Measurements from ENCODE around the gene TBL1X. TPM values are rescaled to one million over a fixed set of nuclear protein-coding genes. Genes with fewer than 3 reads are reported as not detected.
A peak's percentile ranks its signal among the peaks of the same experiment; 100 is the strongest.
"Not testable (repeated sequence)": the region's sequence is repeated elsewhere in the genome, so short reads cannot be mapped to it uniquely, and the experiment has no call there.

Gene TBL1X
- total RNA-seq, 1 donor from 2014 or later: 34.5 TPM

DNA sequence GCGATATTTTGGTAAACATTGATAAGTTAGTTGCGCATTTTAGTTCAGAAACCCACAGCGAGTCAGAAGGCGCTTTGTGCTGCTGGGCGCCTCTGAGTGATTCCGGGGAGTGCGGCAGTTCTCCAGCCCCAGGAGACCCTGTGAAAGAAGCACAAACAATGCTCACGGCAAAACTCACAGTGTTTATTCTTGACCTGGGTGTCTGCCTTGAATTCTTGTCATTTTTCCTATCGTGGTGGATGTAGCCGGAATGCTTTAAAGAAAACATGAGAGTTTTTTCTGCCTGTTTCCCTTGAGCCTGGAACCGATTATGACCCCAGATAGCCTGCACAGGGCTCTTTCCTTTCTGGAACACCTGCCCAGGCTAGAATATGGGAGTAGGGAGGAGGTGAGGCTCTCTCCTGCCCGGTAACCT lies 6.7 kb downstream of the TBL1X start:
- Mint-ChIP-seq H3K27me3 (ENCODE audit: low read depth) (no peaks in the 10 kb centered on the region), H3K9me3 (peaks cover 8% of the 10 kb centered on the region), H3K4me1 (peaks cover 34% of the 10 kb centered on the region), H3K27ac (peak overlapping the region; percentile 92), H3K36me3 (peaks cover 2% of the 10 kb centered on the region), H3K4me3 (peak overlapping the region; percentile 46)
- no peak for DNase-seq (ENCODE audit: low spot score in 2 of 2, unreplicated experiment in 2 of 2)
- TF ChIP-seq, protein P1, sequence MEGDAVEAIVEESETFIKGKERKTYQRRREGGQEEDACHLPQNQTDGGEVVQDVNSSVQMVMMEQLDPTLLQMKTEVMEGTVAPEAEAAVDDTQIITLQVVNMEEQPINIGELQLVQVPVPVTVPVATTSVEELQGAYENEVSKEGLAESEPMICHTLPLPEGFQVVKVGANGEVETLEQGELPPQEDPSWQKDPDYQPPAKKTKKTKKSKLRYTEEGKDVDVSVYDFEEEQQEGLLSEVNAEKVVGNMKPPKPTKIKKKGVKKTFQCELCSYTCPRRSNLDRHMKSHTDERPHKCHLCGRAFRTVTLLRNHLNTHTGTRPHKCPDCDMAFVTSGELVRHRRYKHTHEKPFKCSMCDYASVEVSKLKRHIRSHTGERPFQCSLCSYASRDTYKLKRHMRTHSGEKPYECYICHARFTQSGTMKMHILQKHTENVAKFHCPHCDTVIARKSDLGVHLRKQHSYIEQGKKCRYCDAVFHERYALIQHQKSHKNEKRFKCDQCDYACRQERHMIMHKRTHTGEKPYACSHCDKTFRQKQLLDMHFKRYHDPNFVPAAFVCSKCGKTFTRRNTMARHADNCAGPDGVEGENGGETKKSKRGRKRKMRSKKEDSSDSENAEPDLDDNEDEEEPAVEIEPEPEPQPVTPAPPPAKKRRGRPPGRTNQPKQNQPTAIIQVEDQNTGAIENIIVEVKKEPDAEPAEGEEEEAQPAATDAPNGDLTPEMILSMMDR (IDR thresholded peaks at IDR 0.05; ENCODE audit: unreplicated experiment): no peak

DNA sequence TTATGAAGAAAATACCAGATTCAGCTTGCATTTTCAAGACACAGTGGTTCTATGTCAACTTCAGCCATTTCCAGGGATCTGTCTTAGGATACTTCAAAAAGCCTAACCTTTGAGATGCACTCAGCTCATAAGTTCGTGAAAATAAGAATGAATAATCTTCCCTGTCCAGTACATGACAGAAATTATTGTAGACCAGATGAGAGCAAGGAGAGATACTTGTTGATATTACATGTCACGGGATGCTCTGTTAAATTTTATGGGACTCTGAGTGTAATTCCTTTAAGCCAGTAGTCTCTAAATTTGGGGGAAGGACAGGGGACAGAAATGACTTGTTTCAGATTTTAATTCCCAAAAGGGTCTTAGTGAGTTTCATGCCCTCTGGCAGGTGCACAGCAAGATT lies 8.8 kb downstream of the TBL1X start:
- H3K27me3 Mint-ChIP-seq (ENCODE audit: low read depth): no peaks in the 10 kb centered on the region
- H3K36me3 Mint-ChIP-seq: peaks cover 2% of the 10 kb centered on the region
- peaks cover 23% of the 10 kb centered on the region for H3K9me3 Mint-ChIP-seq

DNA sequence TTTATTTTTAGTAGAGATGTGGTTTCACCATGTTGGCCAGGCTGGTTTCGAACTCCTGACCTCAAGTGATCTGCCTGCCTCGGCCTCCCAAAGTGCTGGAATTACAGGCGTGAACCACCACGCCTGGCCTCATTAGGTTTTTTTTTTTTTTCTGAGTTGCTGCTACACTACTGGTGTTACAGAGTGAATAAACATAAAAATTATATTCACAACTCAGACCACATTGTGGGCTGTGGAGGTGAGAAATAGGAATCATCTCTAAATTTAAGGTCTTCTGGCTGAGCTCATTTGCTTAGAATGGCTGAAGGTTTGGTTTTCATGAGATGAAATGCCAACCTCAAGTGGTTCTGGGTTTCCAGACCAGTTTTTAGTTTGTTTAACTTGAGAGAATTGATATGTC lies 10.6 kb downstream of the TBL1X start:
- not testable (repeated sequence) for H3K27me3 Mint-ChIP-seq (ENCODE audit: low read depth); H3K27ac Mint-ChIP-seq

More for the DNA sequence above, 8.8 kb downstream of the TBL1X start:
- DNase-seq (ENCODE audit: low spot score in 2 of 2, unreplicated experiment in 2 of 2): no peak
- TF ChIP-seq, protein P1 (IDR thresholded peaks at IDR 0.05; ENCODE audit: unreplicated experiment): no peak
- Mint-ChIP-seq H3K4me1 (peaks cover 22% of the 10 kb centered on the region), H3K27ac (no peak overlapping the region), H3K4me3 (no peak overlapping the region)

DNA sequence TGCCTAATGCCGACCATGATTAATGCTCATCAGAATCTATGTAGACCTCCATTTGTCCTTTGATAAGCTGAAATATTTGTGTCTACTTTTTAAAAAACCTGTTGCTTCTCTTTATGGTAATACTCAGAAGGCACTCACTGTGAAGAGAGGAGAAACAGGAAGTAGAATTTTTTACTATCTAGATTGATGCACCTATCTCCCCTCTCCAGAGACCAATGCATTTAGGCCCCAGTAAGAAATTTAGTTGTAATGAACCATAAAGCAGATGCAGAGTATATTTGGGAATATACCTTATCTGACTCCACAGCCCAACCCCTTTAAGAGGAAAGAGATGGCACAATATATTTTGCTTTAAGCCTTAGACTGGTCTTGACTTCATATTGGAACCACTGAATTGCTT lies 11.1 kb downstream of the TBL1X start:
- peaks cover 13% of the 10 kb centered on the region for H3K36me3 Mint-ChIP-seq
- H3K4me3 Mint-ChIP-seq: no peak overlapping the region
- DNase-seq (ENCODE audit: low spot score in 2 of 2, unreplicated experiment in 2 of 2): no peak
- TF ChIP-seq, protein P1 (IDR thresholded peaks at IDR 0.05; ENCODE audit: unreplicated experiment): no peak
- H3K27me3 Mint-ChIP-seq (ENCODE audit: low read depth): no peaks in the 10 kb centered on the region
- peaks cover 16% of the 10 kb centered on the region for H3K4me1 Mint-ChIP-seq
- H3K27ac Mint-ChIP-seq: no peak overlapping the region
- H3K9me3 Mint-ChIP-seq: peaks cover 39% of the 10 kb centered on the region

More for the DNA sequence above, 10.6 kb downstream of the TBL1X start:
- not testable (repeated sequence) for H3K36me3 Mint-ChIP-seq; H3K4me3 Mint-ChIP-seq; DNase-seq (ENCODE audit: low spot score in 2 of 2, unreplicated experiment in 2 of 2)
- Mint-ChIP-seq H3K9me3 (peaks cover 37% of the 10 kb centered on the region), H3K4me1 (peaks cover 17% of the 10 kb centered on the region)

DNA sequence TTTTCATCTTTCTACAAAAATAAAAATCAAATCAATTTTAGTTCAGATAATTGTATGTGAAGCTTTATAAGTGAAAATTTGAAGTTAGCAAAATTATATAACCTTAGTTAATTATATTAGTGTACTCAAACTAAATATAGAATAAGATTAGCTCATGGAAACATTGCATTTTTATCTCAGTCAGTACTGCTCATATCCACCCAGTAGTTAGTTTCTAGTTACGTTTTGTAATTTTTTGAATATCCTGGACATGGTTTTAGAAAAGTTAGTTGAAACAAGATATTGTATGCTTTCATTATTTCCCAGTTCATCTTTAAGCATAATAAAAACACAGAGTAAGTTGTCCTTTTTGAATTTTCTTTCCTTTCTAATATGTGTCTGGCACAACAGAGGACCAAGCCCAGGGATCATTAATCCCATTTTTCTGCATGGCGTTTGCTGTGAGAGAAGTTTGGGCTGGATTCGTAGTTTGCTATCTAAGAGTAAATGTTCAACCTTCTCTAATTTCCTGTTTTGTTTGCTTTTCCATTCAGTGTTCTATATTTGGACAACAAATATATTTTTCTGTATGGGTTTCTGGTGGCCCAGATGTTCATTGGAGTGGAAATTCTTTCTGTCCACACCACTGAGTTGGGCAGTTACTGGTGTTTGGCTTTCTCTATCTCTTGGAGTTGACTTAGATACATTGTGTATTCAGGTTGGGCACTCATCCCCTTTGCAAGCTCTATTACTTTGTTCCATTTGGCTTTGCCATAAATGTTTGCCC lies 12.1 kb downstream of the TBL1X start:
- peaks cover 49% of the 10 kb centered on the region for H3K9me3 Mint-ChIP-seq

DNA sequence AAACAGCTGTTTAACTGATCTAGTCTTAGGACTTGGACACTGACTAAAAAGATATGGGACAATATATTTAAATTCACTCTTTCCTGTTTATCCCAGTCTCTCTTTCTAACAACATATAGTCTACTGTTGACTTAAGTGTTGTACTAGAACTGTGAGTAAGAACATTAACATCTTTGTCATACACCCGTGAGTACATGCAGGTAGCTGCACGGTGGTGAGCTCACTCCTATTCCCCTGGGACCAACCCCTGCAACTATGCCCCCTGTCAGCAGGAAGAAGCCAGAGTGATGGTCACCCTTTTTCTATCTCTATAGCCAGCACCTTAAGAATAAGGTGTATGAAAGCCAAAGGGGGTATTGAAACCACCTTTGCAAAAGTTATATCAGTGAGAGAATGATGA lies 17.6 kb downstream of the TBL1X start:
- H3K9me3 Mint-ChIP-seq: peaks cover 52% of the 10 kb centered on the region
- H3K36me3 Mint-ChIP-seq: peaks cover 14% of the 10 kb centered on the region
- DNase-seq (ENCODE audit: low spot score in 2 of 2, unreplicated experiment in 2 of 2): no peak
- no peaks in the 10 kb centered on the region for H3K27me3 Mint-ChIP-seq (ENCODE audit: low read depth)
- H3K4me1 Mint-ChIP-seq: peaks cover 7% of the 10 kb centered on the region
- H3K27ac Mint-ChIP-seq: no peak overlapping the region
- TF ChIP-seq, protein P1 (IDR thresholded peaks at IDR 0.05; ENCODE audit: unreplicated experiment): no peak
- no peak overlapping the region for H3K4me3 Mint-ChIP-seq

More for the DNA sequence above, 12.1 kb downstream of the TBL1X start:
- peaks cover 6% of the 10 kb centered on the region for H3K4me1 Mint-ChIP-seq
- no peak overlapping the region for H3K27ac Mint-ChIP-seq
- TF ChIP-seq, protein P1 (IDR thresholded peaks at IDR 0.05; ENCODE audit: unreplicated experiment): no peak
- H3K36me3 Mint-ChIP-seq: peaks cover 13% of the 10 kb centered on the region
- no peak overlapping the region for H3K4me3 Mint-ChIP-seq
- no peak for DNase-seq (ENCODE audit: low spot score in 2 of 2, unreplicated experiment in 2 of 2)
- H3K27me3 Mint-ChIP-seq (ENCODE audit: low read depth): no peaks in the 10 kb centered on the region
